Peyer's patch (tissue), 4 donors: Measurements from ENCODE around the gene SLX4IP.

Experiments used
- CTCF ChIP-seq, 6 experiments: fragments of 450-650 bp in 4 of 6; fragments of 200-600 bp in 2 of 6; sonication (generic) in 1 of 6; IDR thresholded peaks; one replicate each; pipeline ENCODE4 v1.5.1; 2017 to 2019; ENCODE audit warnings: antibody characterized with exemption in 6 of 6, mild to moderate bottlenecking in 3 of 6, moderate library complexity in 1 of 6
- POLR2A ChIP-seq, 2 donors: fragments of 450-650 bp; IDR thresholded peaks; one replicate each; pipeline ENCODE4 v1.5.1; 2017; ENCODE audit warnings: antibody characterized with exemption in 2 of 2, mild to moderate bottlenecking in 2 of 2, moderate library complexity in 2 of 2

GRCh38 chr20:10468340-10468845 is 33.3 kb downstream of the SLX4IP start:
- TF ChIP-seq CTCF (IDR thresholded peaks at IDR 0.05) = no peak
- no peak for TF ChIP-seq POLR2A (IDR thresholded peaks at IDR 0.05)
